ENCODE data around the gene DEAF1.

- TF ChIP-seq YY1 (IDR thresholded peaks at IDR 0.05; ENCODE audit: insufficient read depth, insufficient read length) (no peak), ZNF274 (IDR thresholded peaks at IDR 0.05; ENCODE audit: low read depth, low read length) (no peak), SUZ12 (IDR thresholded peaks at IDR 0.05; ENCODE audit: extremely low read depth, insufficient read depth, insufficient read length) (no peak)
Measured at GRCh38 chr11:720017-720641, 25.1 kb upstream of the DEAF1 start.
